GM18498 (cell line): Measurements from ENCODE around the gene PIP5K1B.

Experiments
- ATAC-seq: cut with Tn5 transposase; IDR thresholded peaks from one replicate; pipeline ENCODE4 v1.9.1; 2021; ENCODE audit warnings: mild to moderate bottlenecking, moderate library complexity; ENCODE audit not compliant: unreplicated experiment

PIP5K1B gene

GRCh38 chr9:68895741-68896478 lies 190.9 kb downstream of the PIP5K1B start:
- peak; percentile 88 for ATAC-seq

GRCh38 chr9:68896486-68896885 lies 191.4 kb downstream of the PIP5K1B start:
- ATAC-seq, result peak; percentile 10

GRCh38 chr9:68897577-68898145 lies 192.6 kb downstream of the PIP5K1B start:
- no peak for ATAC-seq

GRCh38 chr9:68898781-68899439 lies 193.9 kb downstream of the PIP5K1B start:
- ATAC-seq, result no peak

- ATAC-seq, result no peak
Observed at GRCh38 chr9:68904454-68904853, 199.4 kb downstream of the PIP5K1B start.

- no peak for ATAC-seq
Observed at GRCh38 chr9:68905129-68905528, 200.1 kb downstream of the PIP5K1B start.

- ATAC-seq, result no peak
Observed at GRCh38 chr9:68907910-68908309, 202.9 kb downstream of the PIP5K1B start.

- ATAC-seq, result no peak
Observed at GRCh38 chr9:68912561-68912960, 207.5 kb downstream of the PIP5K1B start.

- no peak for ATAC-seq
Observed at GRCh38 chr9:68913054-68913453, 208.0 kb downstream of the PIP5K1B start.

- no peak for ATAC-seq
Observed at GRCh38 chr9:68914751-68915150, 209.7 kb downstream of the PIP5K1B start.

GRCh38 chr9:68919661-68920060 lies 214.6 kb downstream of the PIP5K1B start:
- ATAC-seq, result peak; percentile 59

- no peak for ATAC-seq
Observed at GRCh38 chr9:68920921-68921320, 215.9 kb downstream of the PIP5K1B start.

- no peak for ATAC-seq
Observed at GRCh38 chr9:68923480-68923879, 218.4 kb downstream of the PIP5K1B start.

GRCh38 chr9:68925175-68925574 lies 220.1 kb downstream of the PIP5K1B start:
- ATAC-seq, result no peak

- ATAC-seq, result no peak
Observed at GRCh38 chr9:68927165-68927564, 222.1 kb downstream of the PIP5K1B start.

GRCh38 chr9:68931821-68932220 lies 226.8 kb downstream of the PIP5K1B start:
- no peak for ATAC-seq

- ATAC-seq, result no peak
Observed at GRCh38 chr9:68932458-68932857, 227.4 kb downstream of the PIP5K1B start.

GRCh38 chr9:68933434-68934328 lies 228.6 kb downstream of the PIP5K1B start:
- peak; percentile 96 for ATAC-seq

- no peak for ATAC-seq
Observed at GRCh38 chr9:68934329-68934644, 229.2 kb downstream of the PIP5K1B start.

- ATAC-seq, result no peak
Observed at GRCh38 chr9:68940573-68940972, 235.5 kb downstream of the PIP5K1B start.

GRCh38 chr9:68941780-68942459 lies 236.9 kb downstream of the PIP5K1B start:
- ATAC-seq, result no peak
